Right lobe of liver (tissue), 4 donors: Measurements from ENCODE around the gene EIF3K.

ENCODE experiments used
- CTCF ChIP-seq, 4 donors: fragments of 200-600 bp in 3 of 4; fragments of 450-650 bp in 1 of 4; IDR thresholded peaks; one replicate each; pipeline versions ENCODE4 v1.5.1 to v1.8.0; 2016 to 2022; ENCODE audit warnings: antibody characterized with exemption in 4 of 4, mild to moderate bottlenecking in 2 of 4
- POLR2A ChIP-seq: fragments of 450-650 bp; IDR thresholded peaks from one replicate; pipeline ENCODE4 v1.6.1; 2017; ENCODE audit warnings: antibody characterized with exemption, mild to moderate bottlenecking
- donor health status: DM: no; HTN: no; CAD: no.
- donor health status: DM: no; HTN: no; CAD: no.
- donor health status: DM: no; HTN: yes; CAD: no.

- no peak for TF ChIP-seq CTCF (IDR thresholded peaks at IDR 0.05)
- TF ChIP-seq POLR2A, result no peak
Observed at GRCh38 chr19:38616265-38616664, 2.7 kb upstream of the EIF3K start.
